ENCODE data around the gene PIEZO2.

DNA sequence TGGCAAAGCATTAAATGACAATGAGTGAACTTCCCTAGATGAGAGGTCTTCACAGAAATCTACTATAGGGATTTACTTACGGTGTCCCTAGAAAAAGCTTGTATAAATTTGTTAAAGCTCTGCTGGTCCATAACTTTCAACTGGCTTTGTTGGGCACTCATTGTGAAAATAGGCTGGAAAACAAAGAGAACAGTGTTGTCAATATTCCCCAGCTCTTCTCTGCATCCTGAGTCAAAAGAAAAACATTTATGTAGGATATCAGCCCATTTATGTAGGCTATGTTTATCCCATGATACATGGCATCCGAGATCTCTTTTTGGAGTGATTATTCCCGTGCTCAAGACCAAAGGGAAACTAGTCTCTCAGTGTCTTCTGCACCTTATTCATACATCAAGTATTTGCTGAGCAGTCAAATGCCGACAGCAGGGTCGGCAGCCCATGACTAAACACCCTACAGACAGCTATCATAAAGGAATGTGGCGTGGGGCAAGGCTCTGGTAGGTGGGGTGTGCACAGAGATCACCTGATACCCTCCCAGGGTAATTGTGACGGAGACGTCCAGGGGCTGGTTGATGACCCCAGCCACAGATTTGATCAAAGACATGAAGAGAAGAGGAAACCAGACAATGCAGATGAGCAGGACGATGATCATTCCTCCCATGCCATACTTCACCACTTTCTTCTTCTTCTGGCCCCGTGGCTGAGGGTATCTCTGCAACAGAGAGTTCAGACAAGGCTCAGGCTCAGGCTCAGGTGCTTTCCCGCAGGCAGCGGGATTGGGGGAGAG is 467.6 kb downstream of the PIEZO2 start:
- TF ChIP-seq ZNF274 (IDR thresholded peaks at IDR 0.05; ENCODE audit: low read length), result no peak
- no peak for TF ChIP-seq ZNF274 (tag by site-specific recombination; IDR thresholded peaks at IDR 0.05; ENCODE audit: borderline replicate concordance)
- no peak for TF ChIP-seq ZSCAN30 (tag by site-specific recombination; IDR thresholded peaks at IDR 0.05)
- TF ChIP-seq ZSCAN16 (tag by site-specific recombination; IDR thresholded peaks at IDR 0.05), result no peak
- TF ChIP-seq, protein P1, sequence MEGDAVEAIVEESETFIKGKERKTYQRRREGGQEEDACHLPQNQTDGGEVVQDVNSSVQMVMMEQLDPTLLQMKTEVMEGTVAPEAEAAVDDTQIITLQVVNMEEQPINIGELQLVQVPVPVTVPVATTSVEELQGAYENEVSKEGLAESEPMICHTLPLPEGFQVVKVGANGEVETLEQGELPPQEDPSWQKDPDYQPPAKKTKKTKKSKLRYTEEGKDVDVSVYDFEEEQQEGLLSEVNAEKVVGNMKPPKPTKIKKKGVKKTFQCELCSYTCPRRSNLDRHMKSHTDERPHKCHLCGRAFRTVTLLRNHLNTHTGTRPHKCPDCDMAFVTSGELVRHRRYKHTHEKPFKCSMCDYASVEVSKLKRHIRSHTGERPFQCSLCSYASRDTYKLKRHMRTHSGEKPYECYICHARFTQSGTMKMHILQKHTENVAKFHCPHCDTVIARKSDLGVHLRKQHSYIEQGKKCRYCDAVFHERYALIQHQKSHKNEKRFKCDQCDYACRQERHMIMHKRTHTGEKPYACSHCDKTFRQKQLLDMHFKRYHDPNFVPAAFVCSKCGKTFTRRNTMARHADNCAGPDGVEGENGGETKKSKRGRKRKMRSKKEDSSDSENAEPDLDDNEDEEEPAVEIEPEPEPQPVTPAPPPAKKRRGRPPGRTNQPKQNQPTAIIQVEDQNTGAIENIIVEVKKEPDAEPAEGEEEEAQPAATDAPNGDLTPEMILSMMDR (tag by site-specific recombination; IDR thresholded peaks at IDR 0.05), result no peak
- TF ChIP-seq ZNF843 (tag by site-specific recombination; IDR thresholded peaks at IDR 0.05), result no peak
- TF ChIP-seq, protein P2, sequence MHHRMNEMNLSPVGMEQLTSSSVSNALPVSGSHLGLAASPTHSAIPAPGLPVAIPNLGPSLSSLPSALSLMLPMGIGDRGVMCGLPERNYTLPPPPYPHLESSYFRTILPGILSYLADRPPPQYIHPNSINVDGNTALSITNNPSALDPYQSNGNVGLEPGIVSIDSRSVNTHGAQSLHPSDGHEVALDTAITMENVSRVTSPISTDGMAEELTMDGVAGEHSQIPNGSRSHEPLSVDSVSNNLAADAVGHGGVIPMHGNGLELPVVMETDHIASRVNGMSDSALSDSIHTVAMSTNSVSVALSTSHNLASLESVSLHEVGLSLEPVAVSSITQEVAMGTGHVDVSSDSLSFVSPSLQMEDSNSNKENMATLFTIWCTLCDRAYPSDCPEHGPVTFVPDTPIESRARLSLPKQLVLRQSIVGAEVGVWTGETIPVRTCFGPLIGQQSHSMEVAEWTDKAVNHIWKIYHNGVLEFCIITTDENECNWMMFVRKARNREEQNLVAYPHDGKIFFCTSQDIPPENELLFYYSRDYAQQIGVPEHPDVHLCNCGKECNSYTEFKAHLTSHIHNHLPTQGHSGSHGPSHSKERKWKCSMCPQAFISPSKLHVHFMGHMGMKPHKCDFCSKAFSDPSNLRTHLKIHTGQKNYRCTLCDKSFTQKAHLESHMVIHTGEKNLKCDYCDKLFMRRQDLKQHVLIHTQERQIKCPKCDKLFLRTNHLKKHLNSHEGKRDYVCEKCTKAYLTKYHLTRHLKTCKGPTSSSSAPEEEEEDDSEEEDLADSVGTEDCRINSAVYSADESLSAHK (tag by site-specific recombination; IDR thresholded peaks at IDR 0.05), result no peak
- TF ChIP-seq, protein P3, sequence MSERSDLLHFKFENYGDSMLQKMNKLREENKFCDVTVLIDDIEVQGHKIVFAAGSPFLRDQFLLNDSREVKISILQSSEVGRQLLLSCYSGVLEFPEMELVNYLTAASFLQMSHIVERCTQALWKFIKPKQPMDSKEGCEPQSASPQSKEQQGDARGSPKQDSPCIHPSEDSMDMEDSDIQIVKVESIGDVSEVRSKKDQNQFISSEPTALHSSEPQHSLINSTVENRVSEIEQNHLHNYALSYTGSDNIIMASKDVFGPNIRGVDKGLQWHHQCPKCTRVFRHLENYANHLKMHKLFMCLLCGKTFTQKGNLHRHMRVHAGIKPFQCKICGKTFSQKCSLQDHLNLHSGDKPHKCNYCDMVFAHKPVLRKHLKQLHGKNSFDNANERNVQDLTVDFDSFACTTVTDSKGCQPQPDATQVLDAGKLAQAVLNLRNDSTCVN (tag by site-specific recombination; optimal IDR thresholded peaks at IDR 0.05), result no peak
- TF ChIP-seq HOXD13 (CRISPR knock-in tag; IDR thresholded peaks at IDR 0.05; ENCODE audit: borderline replicate concordance), result no peak
- no peak for TF ChIP-seq TCF7L2 (IDR thresholded peaks at IDR 0.05; ENCODE audit: borderline replicate concordance, low read depth, low read length)
- TF ChIP-seq BCL11A (tag by site-specific recombination; IDR thresholded peaks at IDR 0.05; ENCODE audit: low read depth), result no peak
- TF ChIP-seq, protein P4, sequence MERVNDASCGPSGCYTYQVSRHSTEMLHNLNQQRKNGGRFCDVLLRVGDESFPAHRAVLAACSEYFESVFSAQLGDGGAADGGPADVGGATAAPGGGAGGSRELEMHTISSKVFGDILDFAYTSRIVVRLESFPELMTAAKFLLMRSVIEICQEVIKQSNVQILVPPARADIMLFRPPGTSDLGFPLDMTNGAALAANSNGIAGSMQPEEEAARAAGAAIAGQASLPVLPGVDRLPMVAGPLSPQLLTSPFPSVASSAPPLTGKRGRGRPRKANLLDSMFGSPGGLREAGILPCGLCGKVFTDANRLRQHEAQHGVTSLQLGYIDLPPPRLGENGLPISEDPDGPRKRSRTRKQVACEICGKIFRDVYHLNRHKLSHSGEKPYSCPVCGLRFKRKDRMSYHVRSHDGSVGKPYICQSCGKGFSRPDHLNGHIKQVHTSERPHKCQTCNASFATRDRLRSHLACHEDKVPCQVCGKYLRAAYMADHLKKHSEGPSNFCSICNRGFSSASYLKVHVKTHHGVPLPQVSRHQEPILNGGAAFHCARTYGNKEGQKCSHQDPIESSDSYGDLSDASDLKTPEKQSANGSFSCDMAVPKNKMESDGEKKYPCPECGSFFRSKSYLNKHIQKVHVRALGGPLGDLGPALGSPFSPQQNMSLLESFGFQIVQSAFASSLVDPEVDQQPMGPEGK (tag by site-specific recombination; IDR thresholded peaks at IDR 0.05), result no peak
- TF ChIP-seq ZNF324 (tag by site-specific recombination; IDR thresholded peaks at IDR 0.05), result no peak
- TF ChIP-seq, protein P5, sequence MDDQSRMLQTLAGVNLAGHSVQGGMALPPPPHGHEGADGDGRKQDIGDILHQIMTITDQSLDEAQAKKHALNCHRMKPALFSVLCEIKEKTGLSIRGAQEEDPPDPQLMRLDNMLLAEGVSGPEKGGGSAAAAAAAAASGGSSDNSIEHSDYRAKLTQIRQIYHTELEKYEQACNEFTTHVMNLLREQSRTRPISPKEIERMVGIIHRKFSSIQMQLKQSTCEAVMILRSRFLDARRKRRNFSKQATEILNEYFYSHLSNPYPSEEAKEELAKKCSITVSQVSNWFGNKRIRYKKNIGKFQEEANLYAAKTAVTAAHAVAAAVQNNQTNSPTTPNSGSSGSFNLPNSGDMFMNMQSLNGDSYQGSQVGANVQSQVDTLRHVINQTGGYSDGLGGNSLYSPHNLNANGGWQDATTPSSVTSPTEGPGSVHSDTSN (CRISPR knock-in tag; IDR thresholded peaks at IDR 0.05), result no peak
